NCI-H2171 treated with DMSO at 0.1 percent for 48 hours (cell line): ENCODE measurements around the gene ABR.
"Not testable (repeated sequence)": the region's sequence is repeated elsewhere in the genome, so short reads cannot be mapped to it uniquely, and the experiment has no call there.

Source experiments
- DNase-seq: peaks from one replicate; lab custom pipeline; 2025; lab: John Stamatoyannopoulos, UW

ABR gene

DNA sequence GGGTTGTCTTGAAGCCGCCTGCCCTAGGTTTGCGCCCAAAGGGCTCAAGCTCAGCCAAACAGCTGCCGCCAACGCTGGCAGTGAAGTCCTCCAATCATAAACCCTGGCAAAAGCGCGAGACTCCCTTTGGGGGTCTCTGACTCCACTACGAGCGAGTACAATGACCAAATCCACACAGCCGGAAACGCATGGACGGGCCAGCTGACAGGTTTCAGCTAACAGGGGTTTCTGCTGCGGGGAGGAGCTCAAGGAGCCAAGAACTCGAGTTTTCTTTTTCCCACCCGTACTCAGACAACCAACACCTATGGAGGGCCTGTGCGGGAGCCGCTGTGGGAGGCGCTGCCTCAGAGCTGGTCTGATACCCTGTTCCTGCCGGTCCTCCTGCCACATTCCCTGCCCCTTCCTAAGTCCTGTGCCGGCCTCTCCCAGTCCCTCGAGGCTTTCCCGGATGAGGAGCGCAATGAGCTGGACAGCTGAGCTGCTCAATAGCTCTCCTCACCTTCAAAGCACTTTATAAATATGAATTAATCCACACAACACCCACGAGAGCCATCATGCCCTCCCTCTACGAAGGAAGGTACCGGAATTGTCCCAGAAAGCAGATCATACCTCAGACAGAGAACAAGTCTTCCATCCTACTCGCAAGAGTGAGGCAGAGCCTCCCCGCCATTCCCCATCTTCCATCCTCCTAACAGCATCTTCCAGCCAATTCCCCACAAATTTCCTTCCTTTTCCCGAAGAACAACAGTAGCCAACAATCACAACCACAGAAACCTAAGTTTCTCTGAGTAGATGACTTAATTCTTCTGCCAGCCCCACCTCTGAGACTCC, 6.1 kb downstream of the ABR start:
- no peak for DNase-seq

DNA sequence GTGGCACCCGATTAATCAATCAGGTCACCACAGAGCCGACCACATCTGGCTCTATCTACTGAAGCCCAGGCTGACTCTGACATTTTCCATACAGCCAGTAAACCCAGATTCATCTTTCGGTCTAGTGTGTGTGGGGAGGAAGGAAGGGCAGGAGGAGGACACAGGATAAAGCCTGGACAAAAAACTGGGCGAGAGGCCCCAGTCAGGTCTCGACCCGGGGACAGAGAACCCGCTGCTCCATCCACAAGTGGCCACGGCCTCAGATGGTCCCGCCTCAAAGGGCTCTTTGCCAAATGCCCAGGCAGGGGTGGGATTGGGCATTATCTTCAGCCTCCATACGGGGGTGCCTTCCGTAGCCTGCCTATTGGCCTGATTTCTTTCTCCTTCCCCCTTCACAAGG, 7.8 kb downstream of the ABR start:
- DNase-seq = no peak

DNA sequence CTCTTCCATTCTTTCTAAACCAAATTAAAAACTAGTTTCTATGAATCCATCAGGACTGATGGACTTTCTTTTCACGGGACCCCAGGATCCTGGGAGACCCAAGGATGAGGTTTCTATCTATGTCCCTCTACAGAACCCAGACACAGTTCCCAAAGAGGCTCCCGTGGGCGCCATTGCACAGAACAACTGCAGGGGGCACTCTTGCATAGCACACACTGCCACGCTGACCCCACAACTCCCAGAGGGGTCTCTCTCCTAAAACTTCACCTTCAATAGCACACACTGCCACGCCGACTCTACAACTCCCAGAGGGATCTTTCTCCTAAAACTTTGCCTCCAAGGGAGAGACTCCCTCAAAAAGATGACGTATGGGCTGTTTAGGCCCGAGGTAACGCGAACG, 9.0 kb downstream of the ABR start:
- DNase-seq = no peak

DNA sequence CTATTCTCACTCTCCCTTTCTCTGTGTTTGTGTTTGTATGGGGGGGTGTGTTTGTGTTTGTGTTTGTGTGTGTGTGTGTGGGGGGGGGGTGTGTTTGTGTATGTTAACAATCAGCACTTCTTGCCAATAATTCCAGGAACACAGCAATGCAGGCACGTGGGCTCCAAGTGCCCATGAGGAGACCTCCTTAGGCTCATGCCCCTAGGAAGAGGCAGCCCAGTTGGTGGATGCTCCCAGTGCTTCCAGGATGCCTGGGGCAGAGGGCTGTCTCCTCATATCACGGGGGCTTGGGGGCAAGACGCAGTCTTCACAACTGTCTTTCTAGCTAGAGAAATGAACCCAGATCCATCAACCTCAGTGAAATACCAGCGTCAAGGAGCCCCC, 9.9 kb downstream of the ABR start:
- DNase-seq = no peak

DNA sequence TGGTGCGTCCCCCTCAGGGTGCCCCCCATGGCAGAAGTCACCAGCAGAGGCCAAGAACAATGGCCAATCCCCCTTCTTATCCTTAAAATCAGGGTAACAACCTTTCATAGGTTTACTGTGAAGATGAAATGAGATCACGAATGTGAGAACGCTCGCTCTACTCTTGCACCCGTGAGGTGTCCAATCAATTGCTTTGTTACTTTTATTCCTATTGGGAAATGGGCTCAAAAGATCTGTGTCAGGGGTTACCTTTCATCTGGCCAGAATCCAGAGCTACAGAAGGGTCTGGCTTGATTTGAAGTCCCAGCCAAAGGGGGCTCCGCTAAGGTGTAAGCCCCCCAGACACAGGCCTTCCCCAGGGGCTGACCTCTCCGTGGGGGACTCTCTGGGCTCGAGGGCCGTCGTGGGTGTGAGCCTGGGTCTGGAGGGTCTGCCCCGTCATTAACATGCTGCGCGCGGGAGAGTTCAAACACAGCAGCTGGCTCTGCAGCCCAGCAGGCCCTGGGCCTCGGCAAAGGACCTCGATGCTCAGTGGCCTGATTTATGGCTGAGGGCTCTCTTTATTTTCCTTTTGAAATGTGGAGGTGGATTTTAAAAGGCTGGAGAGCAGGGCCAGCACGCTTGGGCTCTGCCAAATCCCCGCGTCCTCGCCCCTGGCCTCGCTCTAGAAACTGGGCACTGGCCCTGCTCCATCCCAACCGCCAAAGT, 10.4 kb downstream of the ABR start:
- no peak for DNase-seq

DNA sequence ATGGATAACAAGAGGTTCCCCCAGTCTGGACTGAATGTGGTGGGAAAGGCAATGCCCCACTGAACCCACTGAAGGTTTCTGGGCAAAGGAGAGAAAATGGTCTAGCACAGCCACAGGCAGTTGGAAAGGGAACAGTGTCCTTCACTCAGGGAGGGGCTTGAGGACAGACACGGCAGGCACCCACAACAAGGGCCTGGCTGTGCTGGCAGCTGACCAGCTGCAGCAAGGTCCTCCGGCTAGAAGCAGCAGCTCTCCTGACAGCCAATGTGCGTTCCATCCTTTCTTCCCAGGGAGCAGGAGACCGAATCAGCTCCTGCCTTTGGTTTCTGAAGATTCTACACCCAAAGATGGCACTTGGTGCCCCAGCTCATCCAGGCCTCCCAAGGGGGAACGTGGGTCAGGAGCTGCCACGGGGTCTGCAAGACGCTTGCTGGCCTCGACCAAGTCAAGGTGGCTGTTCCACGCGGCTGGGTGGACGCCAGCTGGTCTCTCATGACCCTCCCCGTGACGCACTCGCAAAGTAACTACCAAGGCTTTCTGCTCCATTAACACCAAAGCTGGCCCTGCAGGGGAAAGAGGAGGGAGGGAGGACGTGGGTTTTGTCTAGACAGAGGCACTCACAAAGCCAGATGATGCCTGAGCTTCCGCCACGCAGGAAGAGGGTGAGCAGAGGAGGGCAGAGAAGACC, 11.1 kb downstream of the ABR start:
- no peak for DNase-seq

DNA sequence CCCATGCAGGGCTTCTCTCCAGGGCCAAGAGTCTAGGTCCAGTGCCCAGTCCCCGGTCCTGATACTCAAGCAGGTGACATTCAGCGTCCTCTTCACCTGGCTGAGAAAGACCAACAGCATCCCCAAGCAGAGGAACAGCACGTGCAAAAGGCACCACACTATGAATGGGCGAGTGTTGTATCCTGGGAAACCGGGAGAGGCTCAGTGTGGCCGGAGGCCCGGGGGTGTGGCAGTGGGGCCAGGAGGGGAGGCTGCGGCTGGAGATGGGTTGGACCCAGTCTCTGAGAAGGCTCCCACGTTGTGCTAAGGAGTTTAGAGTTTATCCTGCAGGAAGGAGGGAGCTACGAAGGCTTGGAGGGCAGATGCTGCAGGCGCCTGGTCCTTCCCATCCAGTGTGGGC, 13.5 kb downstream of the ABR start:
- no peak for DNase-seq

DNA sequence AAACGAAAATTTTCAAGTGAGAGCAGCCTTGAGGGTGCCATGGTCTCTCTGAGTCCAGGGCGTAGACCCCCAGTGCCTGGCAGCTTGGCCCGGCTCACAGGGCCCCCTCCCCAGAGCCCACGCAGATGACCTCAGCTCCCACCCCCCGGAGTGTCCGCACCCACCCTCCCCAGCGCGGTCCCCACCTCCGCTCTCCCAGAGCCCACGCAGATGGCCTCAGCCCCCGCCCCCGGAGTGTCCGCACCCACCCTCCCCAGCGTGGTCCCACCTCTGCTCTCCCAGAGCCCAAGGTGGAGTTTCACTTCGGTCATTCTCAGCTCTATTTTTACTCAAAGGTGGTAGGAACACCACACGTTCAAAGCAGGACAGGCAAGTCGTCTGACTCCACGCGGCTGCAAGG, 13.9 kb downstream of the ABR start:
- DNase-seq = no peak

DNA sequence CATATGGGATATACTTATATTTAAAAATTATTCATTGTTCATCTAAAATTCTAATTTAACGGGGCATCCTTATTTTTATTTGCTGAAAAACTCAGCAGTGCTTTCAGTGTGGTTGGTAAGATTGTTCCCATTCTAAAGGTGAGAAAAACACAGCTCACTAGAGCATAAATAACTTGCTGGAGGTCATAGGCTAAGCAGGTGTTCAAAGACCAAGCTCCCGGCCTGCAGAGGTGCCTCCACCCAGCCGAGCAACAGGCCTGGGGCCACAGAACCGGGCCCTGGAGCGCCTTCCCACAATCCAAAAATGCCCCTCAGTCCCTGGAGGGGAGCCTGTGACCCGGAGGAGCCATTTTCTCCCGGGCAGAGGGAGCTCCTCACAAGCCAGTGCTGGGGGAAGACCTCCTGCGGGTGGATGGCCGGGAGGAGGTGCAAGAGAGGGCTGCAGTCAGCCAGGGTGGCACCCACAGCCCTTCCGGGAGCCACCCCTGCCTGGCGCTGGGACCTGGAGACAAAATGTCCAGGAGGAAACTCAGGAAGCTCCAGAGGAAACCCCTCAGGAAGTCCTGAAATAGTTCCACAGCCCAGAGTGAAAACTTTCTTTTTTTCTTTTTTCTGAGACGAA, 14.7 kb downstream of the ABR start:
- DNase-seq = no peak

DNA sequence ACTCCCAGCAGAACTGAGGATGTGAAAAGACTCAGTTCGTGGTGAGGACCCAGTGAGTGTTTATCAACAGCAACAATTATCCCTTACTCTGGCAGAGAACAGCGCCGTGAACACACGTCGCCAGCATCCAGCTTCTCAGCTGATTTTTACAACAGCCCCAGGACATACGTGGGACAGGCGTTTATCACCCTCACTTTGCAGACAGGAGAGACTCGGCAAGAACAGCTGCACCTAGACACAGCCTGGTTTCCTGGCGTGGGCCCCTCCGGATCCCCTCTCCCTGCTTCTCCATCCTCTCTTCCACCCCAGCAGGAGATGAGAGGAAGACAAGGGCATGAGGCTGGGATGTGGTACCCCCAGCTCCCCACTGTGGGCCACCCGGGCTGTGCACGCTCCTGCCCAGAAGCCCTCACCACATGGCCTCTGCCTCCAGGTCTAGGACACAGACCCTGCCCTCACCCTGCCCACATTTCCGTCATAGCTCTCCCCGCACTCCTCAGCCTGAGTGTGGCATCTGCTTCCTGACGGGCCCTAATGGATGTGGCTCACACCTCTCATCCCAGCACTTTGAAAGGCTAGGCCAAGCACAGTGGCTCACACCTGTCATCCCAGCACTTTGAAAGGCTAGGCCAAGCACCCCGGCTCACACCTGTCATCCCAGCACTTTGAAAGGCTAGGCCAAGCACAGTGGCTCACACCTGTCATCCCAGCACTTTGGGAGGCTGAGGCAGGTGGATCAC, 17.5 kb downstream of the ABR start:
- peak; percentile 89 for DNase-seq

DNA sequence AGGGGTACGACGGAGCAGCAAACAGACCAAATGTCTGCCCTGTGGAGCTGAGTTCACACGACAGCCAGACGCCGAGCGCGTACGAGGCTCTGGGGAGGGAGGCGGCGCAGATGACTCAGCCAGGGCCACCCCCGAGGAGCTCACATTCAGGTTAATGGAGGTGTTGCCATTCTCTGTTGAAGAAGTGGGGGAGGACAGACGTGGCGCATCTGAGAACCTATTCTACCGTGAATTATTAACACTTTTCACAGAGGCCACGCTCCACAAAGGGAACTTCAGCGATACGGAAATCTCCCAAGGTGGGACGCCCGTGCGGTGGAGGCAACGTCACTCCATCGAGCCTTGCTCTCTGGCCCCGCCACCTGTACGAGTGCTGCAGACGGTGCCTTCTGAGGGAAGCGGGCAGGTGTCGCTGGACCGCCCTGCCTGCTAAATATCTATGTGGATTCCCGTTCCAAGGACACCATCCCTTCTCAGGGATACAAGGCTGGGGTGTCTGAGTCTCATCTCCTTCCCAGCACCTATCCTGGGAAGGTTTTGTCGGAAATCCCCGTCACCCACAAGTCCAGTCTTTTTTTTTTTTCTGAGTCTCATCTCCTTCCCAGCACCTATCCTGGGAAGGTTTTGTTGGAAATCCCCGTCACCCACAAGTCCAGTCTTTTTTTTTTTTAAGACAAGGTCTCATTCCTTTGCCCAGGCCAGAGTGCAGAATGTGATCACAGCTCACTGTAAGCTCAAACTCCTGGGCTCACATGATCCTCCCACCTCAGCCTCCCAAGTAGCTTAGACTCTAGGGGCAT, 19.0 kb downstream of the ABR start:
- peak; percentile 21 for DNase-seq

DNA sequence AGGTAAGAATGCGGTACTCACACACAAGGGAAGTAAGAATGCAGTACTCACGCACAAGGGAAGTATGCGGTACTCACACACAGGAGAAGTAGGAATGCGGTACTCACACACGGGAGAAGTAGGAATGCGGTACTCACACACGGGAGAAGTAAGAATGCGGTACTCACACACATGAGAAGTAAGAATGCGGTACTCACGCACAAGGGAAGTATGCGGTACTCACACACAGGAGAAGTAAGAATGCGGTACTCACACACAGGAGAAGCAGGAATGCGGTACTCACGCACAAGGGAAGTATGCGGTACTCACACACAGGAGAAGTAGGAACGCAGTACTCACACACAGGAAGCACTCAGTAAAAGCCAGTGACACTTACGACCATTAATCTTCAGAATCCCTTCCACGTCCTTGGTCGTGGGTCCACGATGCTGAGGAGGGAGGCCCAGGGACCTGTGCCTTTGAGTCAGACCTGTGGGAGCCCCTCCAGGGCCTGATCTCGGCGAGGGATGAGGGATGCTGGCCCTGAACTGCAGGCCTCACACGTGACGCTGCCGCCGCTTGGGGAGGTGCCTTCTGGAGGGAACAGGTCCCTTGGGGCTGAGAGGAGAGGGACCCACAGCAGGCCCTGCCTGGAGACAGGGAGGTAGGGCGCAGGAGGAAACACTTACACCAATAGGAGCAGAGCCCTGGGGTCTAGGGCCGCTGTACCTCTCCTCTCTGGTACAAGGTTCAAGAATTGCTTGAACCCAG, 20.2 kb downstream of the ABR start:
- DNase-seq = no peak

DNA sequence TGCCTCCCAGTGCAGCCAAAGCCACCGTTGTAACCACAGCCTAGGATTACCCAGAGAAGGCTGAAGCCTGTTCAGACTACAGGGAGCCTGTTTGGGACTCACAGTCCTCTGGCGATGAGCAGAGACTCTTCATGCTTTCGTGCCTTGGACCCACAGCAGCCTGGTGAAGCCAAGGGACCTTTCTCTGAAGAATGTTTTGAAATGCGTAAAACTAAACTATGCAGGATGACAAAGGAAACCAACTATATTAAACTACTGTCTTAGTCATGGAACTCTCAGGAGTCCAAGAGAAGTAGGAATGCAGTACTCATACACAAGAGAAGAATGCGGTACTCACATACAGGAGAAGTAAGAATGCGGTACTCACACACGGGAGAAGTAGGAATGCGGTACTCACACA, 20.9 kb downstream of the ABR start:
- no peak for DNase-seq

DNA sequence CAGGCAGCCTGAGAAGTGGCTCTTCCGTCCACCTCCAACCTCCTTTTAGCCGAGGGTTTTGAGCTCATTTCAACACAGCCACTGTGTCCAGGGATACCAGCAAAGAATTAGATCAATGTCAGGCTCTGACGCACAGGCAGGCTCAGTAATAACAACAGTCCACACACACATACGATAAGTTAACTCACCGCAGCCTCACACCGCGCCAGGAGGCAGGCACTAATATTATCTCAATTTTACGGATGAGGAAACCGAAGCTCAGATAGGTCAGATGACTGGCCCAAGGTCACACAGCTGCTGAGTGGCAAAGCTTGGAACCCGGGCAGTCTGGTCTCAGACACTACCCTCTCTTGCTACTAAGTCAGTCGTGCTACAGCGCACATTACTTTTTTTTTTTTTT, 22.9 kb downstream of the ABR start:
- DNase-seq = no peak

DNA sequence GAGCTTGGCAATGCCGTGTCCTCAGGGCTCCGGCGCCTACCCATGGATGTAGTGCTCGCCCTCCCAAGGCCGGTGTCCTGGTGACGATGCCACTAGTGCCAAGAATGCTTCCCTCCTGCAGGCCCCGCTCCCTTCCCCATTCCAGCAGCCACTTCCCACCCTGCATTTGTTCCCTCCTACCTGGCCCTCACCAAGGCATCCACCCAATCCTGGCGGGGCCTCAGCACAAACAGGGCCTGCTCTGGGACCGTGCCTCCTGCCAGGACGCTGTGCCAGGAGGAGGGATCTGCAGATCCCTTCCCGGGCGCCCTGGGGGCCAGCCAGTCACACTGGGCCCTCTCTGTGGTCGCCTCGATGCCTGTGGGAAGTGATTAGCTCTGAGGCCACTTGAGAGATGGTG, 25.1 kb downstream of the ABR start:
- DNase-seq = no peak

DNA sequence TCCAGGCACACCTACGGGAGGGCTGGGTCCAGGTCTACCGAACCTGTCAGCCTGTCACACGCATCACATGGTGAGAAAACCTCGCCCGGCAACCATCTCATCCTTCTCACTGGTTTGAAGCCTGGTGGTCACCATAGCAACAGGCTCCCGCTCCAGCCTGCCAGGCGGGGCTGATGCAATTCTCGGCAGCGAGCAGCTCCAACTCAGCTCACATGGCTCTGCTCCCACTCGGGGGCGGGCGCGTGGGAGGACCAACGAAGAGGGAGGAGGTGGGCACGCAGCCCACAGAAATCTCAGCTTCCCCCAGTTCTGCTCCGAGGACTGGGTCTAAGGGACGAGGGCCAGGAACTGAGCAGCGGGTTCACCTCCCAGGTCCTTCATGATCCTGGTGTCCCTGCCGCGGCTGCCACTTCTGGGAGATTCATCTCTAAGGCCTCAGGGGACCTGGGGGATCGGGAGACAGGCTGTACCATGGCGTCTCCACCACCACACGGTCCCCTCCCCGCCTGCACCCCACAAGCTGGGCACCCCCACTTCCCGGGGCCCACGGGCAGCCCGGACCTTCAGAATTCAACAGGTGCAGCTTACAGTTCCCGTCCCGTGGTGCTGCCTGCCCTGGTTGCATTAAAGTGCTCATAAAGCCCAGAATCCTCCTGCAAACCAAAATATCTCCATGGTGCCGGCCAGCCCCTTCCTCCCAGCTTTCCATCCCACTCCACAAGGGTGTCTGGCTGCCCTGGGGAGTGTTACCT, 25.8 kb downstream of the ABR start:
- DNase-seq = peak; percentile 72

DNA sequence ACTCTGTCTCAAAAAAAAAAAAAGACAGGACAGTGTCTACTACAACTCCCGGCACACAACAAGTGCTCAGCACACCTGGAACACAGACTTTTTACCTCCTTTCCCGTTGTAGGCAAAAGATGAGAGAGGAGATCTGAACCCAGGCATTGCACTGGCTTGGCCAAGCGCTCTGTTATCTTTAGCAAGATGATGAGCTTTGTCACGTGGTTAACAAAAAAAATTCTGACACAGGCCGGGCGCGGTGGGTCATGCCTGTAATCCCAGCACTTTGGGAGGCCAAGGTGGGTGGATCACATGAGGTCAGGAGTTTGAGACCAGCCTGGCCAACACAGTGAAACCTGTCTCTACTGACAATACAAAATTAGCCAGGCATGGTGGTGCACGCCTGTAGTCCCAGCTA, 27.2 kb downstream of the ABR start:
- DNase-seq = not testable (repeated sequence)

DNA sequence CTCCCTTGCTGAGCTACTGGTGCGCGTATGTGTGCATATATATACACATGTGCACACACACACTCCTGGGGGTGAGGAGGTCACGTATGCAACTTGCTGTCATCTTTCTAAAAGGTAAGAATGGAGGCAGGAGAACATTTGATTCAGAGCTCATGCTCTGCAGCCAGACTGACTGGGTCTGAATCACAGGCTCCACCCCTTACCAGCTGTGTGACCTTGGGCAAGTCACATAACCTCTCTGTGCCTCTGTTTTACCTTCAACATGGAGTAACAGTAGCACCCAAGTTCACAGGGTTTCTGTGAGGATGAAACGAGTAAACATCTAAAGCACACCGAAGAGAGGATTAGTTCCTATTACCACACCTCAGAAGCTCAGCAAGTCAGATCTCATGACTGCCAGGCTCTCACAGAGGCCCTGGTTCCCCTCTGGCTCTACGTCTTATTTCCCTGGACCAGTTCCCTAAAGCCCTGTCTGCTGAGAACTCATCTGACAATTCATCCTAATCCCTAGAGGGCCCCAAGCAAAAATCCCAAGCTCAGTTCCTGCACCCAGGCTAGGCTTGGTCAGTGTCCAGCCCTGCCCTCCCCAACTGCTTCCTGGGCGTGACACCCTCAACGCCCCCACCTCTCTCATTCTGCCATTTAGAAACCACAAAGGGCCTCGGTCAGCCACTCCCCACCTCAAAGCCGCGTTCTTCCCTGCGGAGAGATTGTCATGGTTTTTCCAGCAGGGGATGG, 28.7 kb downstream of the ABR start:
- DNase-seq = no peak

DNA sequence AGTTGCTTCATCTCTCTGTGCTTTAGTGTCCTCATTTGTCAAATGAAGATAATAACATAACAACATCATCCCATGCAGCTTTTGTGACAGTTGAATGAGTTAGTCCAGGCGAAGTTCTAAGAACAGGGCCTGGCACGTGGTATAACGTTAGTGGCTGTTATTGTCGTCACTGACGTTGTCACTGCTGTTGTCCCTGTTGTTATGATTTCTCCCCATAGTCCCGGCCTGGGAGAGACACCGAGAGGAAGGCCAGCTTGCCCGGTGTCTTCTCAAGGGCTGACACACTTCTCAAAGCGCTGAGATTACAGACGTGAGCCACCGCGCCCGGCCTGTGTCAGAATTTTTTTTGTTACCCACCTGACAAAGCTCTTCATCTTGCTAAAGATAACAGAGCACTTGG, 29.9 kb downstream of the ABR start:
- no peak for DNase-seq
